ENCODE measurements around the gene NFKBIA. TPM values are rescaled to one million over a fixed set of nuclear protein-coding genes. Genes with fewer than 3 reads are reported as not detected.

The NFKBIA gene
- total RNA-seq, 2 experiments from 2014 or later = 264 to 298 TPM

- ChIA-PET POLR2A (interaction anchor here (0.6 kb wide), 1 partner anchor 117 kb away, joined by 3 read pairs; no protein-coding TSS in a partner anchor), CTCF (interaction anchor here (0.6 to 18.2 kb wide), 8 partner anchors 9 to 267 kb away, joined by 3 to 260 read pairs (median 5); no protein-coding TSS in a partner anchor)
- Mint-ChIP-seq H3K27me3 (no peaks in the 10 kb centered on the region), H3K9me3 (ENCODE audit: low read depth) (no peaks in the 10 kb centered on the region), H3K4me3 (no peak overlapping the region), H3K36me3 (ENCODE audit: low read depth) (peaks cover 9% of the 10 kb centered on the region), H3K4me1 (peaks cover 25% of the 10 kb centered on the region), H3K27ac (no peak overlapping the region)
- intact Hi-C loops (cut with DNase I, micrococcal nuclease) = loop anchor here in 1 of 2 experiments (10.0 kb wide), 1 partner anchor 533 kb away; the partner anchor contains the start of gene BAZ1A
- DNase-seq = no peak
- no peak for ATAC-seq
Measured at GRCh38 chr14:35408026-35408425, 3.5 kb upstream of the NFKBIA start.

- ATAC-seq (no peak), DNase-seq (no peak)
- CTCF ChIA-PET = interaction anchor here (0.7 to 18.2 kb wide), 6 partner anchors 10 to 267 kb away, joined by 3 to 260 read pairs (median 10); no protein-coding TSS in a partner anchor
- Mint-ChIP-seq H3K36me3 (ENCODE audit: low read depth) (peaks cover 17% of the 10 kb centered on the region), H3K27ac (no peak overlapping the region), H3K27me3 (no peaks in the 10 kb centered on the region), H3K4me1 (peaks cover 22% of the 10 kb centered on the region), H3K9me3 (ENCODE audit: low read depth) (no peaks in the 10 kb centered on the region), H3K4me3 (no peak overlapping the region)
- intact Hi-C loops (cut with DNase I, micrococcal nuclease) = loop anchor here (1.0 to 10.0 kb wide), 5 partner anchors 178 to 532 kb away; partner anchors contain the start of gene BAZ1A (in 1 of the 2)
- POLR2A ChIA-PET = no interaction called here
Measured at GRCh38 chr14:35407306-35407630, 2.7 kb upstream of the NFKBIA start.

- Mint-ChIP-seq H3K9me3 (ENCODE audit: low read depth) (no peaks in the 10 kb centered on the region), H3K4me3 (peak overlapping the region; percentile 99), H3K4me1 (peaks cover 22% of the 10 kb centered on the region), H3K27me3 (no peaks in the 10 kb centered on the region), H3K27ac (no peak overlapping the region), H3K36me3 (ENCODE audit: low read depth) (peaks cover 23% of the 10 kb centered on the region)
- DNase-seq = no peak
- ATAC-seq = no peak
- POLR2A ChIA-PET = interaction anchor here (1.0 to 7.7 kb wide), 4 partner anchors 10 to 120 kb away, joined by 5 to 210 read pairs (median 76); no protein-coding TSS in a partner anchor
- intact Hi-C loops (cut with DNase I, micrococcal nuclease) = loop anchor here (1.0 to 10.0 kb wide), 5 partner anchors 177 to 532 kb away; partner anchors contain the start of gene BAZ1A (in 1 of the 2)
- CTCF ChIA-PET = interaction anchor here (0.6 to 18.2 kb wide), 21 partner anchors 9 to 267 kb away, joined by 3 to 260 read pairs (median 7); no protein-coding TSS in a partner anchor
Measured at GRCh38 chr14:35406506-35407305, 2.2 kb upstream of the NFKBIA start.

GRCh38 chr14:35406090-35406489 is 1.5 kb upstream of the NFKBIA start:
- H3K27me3 Mint-ChIP-seq = no peaks in the 10 kb centered on the region
- H3K36me3 Mint-ChIP-seq (ENCODE audit: low read depth) = peaks cover 29% of the 10 kb centered on the region
- no peak for DNase-seq
- intact Hi-C loops (cut with DNase I, micrococcal nuclease) = loop anchor here in 1 of 2 experiments (2.0 to 10.0 kb wide), 3 partner anchors 177 to 531 kb away; partner anchors contain the start of gene BAZ1A
- peak overlapping the region; percentile 99 for H3K4me3 Mint-ChIP-seq
- peaks cover 23% of the 10 kb centered on the region for H3K4me1 Mint-ChIP-seq
- H3K9me3 Mint-ChIP-seq (ENCODE audit: low read depth) = no peaks in the 10 kb centered on the region
- H3K27ac Mint-ChIP-seq = peak overlapping the region; percentile 97
- ChIA-PET POLR2A (interaction anchor here (1.0 to 7.7 kb wide), 4 partner anchors 11 to 120 kb away, joined by 5 to 210 read pairs (median 76); no protein-coding TSS in a partner anchor), CTCF (interaction anchor here (0.6 to 7.3 kb wide), 19 partner anchors 9 to 266 kb away, joined by 3 to 77 read pairs (median 7); no protein-coding TSS in a partner anchor)
- ATAC-seq = no peak

- H3K4me1 Mint-ChIP-seq = peaks cover 30% of the 10 kb centered on the region
- CTCF ChIA-PET = interaction anchor here (0.6 to 7.3 kb wide), 22 partner anchors 10 to 266 kb away, joined by 3 to 77 read pairs (median 6); partner anchors contain the start of gene PSMA6
- H3K4me3 Mint-ChIP-seq = peak overlapping the region; percentile 99
- DNase-seq (no peak), ATAC-seq (no peak)
- no peaks in the 10 kb centered on the region for H3K9me3 Mint-ChIP-seq (ENCODE audit: low read depth)
- intact Hi-C loops (cut with DNase I, micrococcal nuclease) = loop anchor here (2.0 to 10.0 kb wide), 2 partner anchors 531 kb away; partner anchors contain the start of gene BAZ1A (in 2 of the 2)
- POLR2A ChIA-PET = interaction anchor here (0.5 to 7.7 kb wide), 37 partner anchors 11 to 1672 kb away, joined by 3 to 210 read pairs (median 5); partner anchors contain the start of genes FAM177A1, PPP2R3C, PRORP and PSMA6
- H3K36me3 Mint-ChIP-seq (ENCODE audit: low read depth) = peaks cover 35% of the 10 kb centered on the region
- H3K27me3 Mint-ChIP-seq = no peaks in the 10 kb centered on the region
- peak overlapping the region; percentile 97 for H3K27ac Mint-ChIP-seq
Measured at GRCh38 chr14:35405304-35405996, 901 bp upstream of the NFKBIA start.

- intact Hi-C loops (cut with DNase I, micrococcal nuclease) = loop anchor here (1.0 to 10.0 kb wide), 13 partner anchors 12 to 867 kb away; partner anchors contain the start of genes BAZ1A (in 2 of the 2), PRORP (in 2 of the 2), PSMA6 (in 2 of the 2) and EAPP (in 1 of the 2)
- peak; percentile 98 for DNase-seq
- Mint-ChIP-seq H3K27ac (peak overlapping the region; percentile 98), H3K4me1 (peaks cover 41% of the 10 kb centered on the region), H3K27me3 (no peaks in the 10 kb centered on the region), H3K9me3 (ENCODE audit: low read depth) (no peaks in the 10 kb centered on the region), H3K4me3 (peak overlapping the region; percentile 99), H3K36me3 (ENCODE audit: low read depth) (peaks cover 49% of the 10 kb centered on the region)
- ChIA-PET CTCF (interaction anchor here (0.8 to 7.3 kb wide), 16 partner anchors 12 to 262 kb away, joined by 3 to 77 read pairs (median 10); partner anchors contain the start of gene PSMA6), POLR2A (interaction anchor here (0.5 to 7.7 kb wide), 33 partner anchors 11 to 888 kb away, joined by 3 to 210 read pairs (median 5); partner anchors contain the start of genes FAM177A1, PPP2R3C, PRORP and PSMA6)
- peak; percentile 43 for ATAC-seq
Measured at GRCh38 chr14:35403603-35404448, 723 bp downstream of the NFKBIA start.

- CTCF ChIA-PET = interaction anchor here (0.6 to 7.3 kb wide), 8 partner anchors 12 to 267 kb away, joined by 3 to 77 read pairs (median 24); partner anchors contain the start of gene PSMA6
- Mint-ChIP-seq H3K4me3 (peak overlapping the region; percentile 99), H3K27me3 (no peaks in the 10 kb centered on the region), H3K9me3 (ENCODE audit: low read depth) (no peaks in the 10 kb centered on the region), H3K36me3 (ENCODE audit: low read depth) (peaks cover 49% of the 10 kb centered on the region), H3K27ac (peak overlapping the region; percentile 98), H3K4me1 (peaks cover 46% of the 10 kb centered on the region)
- ATAC-seq = peak; percentile 0
- DNase-seq = peak; percentile 66
- POLR2A ChIA-PET = interaction anchor here (0.6 to 7.7 kb wide), 23 partner anchors 10 to 849 kb away, joined by 3 to 210 read pairs (median 7); partner anchors contain the start of genes PPP2R3C, PRORP and PSMA6
- intact Hi-C loops (cut with DNase I, micrococcal nuclease) = loop anchor here (1.0 to 10.0 kb wide), 4 partner anchors 47 to 866 kb away; partner anchors contain the start of genes BAZ1A (in 1 of the 2) and EAPP (in 1 of the 2)
Measured at GRCh38 chr14:35403114-35403602, 1.4 kb downstream of the NFKBIA start.

- H3K4me1 Mint-ChIP-seq = peaks cover 52% of the 10 kb centered on the region
- peak overlapping the region; percentile 98 for H3K27ac Mint-ChIP-seq
- ChIA-PET CTCF (interaction anchor here (0.6 to 7.3 kb wide), 6 partner anchors 13 to 266 kb away, joined by 3 to 77 read pairs (median 18); partner anchors contain the start of gene PSMA6), POLR2A (interaction anchor here (0.6 to 7.7 kb wide), 19 partner anchors 10 to 848 kb away, joined by 3 to 210 read pairs (median 5); partner anchors contain the start of genes FAM177A1, PPP2R3C, PRORP and PSMA6)
- H3K4me3 Mint-ChIP-seq = peak overlapping the region; percentile 99
- peak; percentile 13 for ATAC-seq
- H3K36me3 Mint-ChIP-seq (ENCODE audit: low read depth) = peaks cover 51% of the 10 kb centered on the region
- no peaks in the 10 kb centered on the region for H3K9me3 Mint-ChIP-seq (ENCODE audit: low read depth)
- peak; percentile 73 for DNase-seq
- H3K27me3 Mint-ChIP-seq = no peaks in the 10 kb centered on the region
- intact Hi-C loops (cut with DNase I, micrococcal nuclease) = loop anchor here (1.0 to 10.0 kb wide), 4 partner anchors 46 to 865 kb away; partner anchors contain the start of genes BAZ1A (in 1 of the 2) and EAPP (in 1 of the 2)
Measured at GRCh38 chr14:35402323-35403113, 2.0 kb downstream of the NFKBIA start.
